NCI-H1092 (cell line): Measurements from ENCODE around the gene TGIF1.
"Not testable (repeated sequence)": the region's sequence is repeated elsewhere in the genome, so short reads cannot be mapped to it uniquely, and the experiment has no call there.

ENCODE experiments used
- DNase-seq: peaks from one replicate; lab custom pipeline; 2025; lab: John Stamatoyannopoulos, UW

TGIF1 gene

GRCh38 chr18:3450012-3450798, at the start of gene TGIF1:
TGIF1 (plus strand) TSS chr18:3450172; CDS start chr18:3450490, 318 bp downstream.
- DNase-seq, result peak; percentile 29

DNA sequence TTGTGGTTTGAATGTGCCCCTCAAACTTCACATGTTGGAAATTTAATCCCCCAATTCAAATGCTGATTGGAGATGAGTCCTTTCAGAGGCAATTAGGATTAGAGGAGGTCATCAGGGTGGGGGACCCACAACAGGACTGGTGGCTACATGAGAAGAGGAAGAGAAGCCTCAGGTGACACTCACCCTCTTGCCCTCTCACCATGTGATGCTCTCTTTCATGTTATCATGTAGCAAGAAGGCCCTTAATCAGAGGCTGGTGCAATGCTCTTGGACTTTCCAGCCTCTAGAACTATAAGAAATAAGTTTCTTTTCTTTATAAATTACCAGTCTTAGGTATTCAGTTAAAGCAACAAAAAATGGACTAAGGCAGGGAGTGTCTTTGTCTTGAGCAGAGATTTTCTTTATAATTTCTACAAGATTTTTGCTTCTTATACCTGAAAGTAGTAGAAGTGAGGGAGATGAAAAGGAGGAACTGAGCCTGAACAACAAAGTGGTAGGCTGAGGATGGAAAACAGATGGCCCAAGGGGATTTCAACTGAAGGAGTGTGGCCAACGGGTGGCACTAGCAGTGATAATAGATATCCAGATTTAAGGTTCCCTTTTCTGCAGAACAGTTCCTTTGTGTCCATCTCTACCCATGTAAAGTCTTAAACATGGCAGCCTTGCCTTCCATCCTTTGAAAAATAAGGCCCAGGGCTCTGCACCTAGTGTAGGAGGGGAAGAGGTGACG, 49.2 kb upstream of the TGIF1 start:
- DNase-seq, result no peak

- DNase-seq, result no peak
Observed at GRCh38 chr18:3401669-3402620, 48.0 kb upstream of the TGIF1 start.

GRCh38 chr18:3402982-3403451, 47.0 kb upstream of the TGIF1 start:
- no peak for DNase-seq

GRCh38 chr18:3405713-3406112, 44.3 kb upstream of the TGIF1 start:
- DNase-seq, result no peak

GRCh38 chr18:3408107-3408506, 41.9 kb upstream of the TGIF1 start:
- no peak for DNase-seq

DNA sequence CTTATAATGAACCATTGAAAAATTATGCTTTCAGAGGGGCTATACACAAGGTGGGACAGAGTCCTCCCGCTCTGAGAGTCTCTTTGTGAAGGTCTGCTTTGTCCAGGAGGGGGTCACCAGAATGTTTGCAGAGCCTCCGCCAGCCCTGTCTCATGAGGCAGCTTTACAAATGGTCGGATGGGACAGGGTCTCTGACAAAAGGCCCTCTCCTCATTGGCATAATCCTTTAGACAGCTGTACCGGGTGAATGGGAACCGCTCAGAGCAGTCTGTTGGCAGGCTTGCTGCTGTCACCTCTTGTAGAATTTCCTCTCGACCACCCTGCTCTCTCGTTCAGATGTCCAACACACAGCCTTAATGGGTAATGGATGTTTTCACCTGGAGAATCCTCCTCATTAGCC, 40.2 kb upstream of the TGIF1 start:
- no peak for DNase-seq

DNA sequence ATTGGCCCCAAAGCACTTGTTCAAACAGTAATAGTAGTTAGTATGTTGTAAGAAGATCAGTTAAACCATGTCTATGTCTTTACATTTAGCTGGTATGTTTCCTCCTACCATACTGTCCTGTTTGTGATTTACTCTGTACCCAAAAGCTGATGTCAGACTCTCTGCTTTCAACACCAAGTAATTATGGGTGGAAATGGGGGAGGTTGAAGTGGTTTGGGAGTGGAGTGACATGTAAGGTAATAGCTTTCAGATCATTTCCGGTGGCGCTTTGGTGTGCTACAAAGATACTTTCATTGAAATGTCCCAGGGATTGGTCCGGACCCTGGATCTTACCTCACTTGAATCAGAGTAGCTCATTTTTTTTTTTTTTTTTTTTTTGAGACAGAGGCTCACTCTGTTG, 39.7 kb upstream of the TGIF1 start:
- DNase-seq, result no peak

GRCh38 chr18:3410876-3411275, 39.1 kb upstream of the TGIF1 start:
- not testable (repeated sequence) for DNase-seq

GRCh38 chr18:3411327-3411726, 38.6 kb upstream of the TGIF1 start:
- no peak for DNase-seq

GRCh38 chr18:3411854-3412268, 38.1 kb upstream of the TGIF1 start:
- DNase-seq, result no peak

- not testable (repeated sequence) for DNase-seq
Observed at GRCh38 chr18:3412528-3412927, 37.4 kb upstream of the TGIF1 start.

GRCh38 chr18:3415110-3415509, 34.9 kb upstream of the TGIF1 start:
- DNase-seq, result no peak

- DNase-seq, result no peak
Observed at GRCh38 chr18:3418083-3418482, 31.9 kb upstream of the TGIF1 start.

- no peak for DNase-seq
Observed at GRCh38 chr18:3420919-3421279, 29.1 kb upstream of the TGIF1 start.

DNA sequence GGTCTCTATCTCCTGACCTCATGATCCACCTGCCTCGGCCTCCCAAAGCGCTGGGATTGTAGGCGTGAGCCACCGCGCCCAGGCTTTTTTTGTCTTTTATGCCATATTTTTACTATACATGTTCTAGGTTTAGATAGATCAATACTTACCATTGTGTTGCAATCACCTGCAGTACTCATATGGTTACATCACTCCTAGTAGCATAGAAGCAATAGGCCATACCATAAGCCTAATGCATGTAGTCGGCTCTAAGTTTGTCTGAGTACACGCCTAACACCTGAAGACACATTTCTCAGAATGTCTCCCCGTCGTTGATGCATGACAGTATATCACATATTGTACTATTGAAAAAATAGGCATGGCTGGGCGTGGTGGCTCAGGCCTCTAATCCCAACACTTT, 27.1 kb upstream of the TGIF1 start:
- DNase-seq, result no peak

GRCh38 chr18:3424280-3424890, 25.6 kb upstream of the TGIF1 start:
- no peak for DNase-seq

GRCh38 chr18:3425030-3425429, 24.9 kb upstream of the TGIF1 start:
- no peak for DNase-seq

DNA sequence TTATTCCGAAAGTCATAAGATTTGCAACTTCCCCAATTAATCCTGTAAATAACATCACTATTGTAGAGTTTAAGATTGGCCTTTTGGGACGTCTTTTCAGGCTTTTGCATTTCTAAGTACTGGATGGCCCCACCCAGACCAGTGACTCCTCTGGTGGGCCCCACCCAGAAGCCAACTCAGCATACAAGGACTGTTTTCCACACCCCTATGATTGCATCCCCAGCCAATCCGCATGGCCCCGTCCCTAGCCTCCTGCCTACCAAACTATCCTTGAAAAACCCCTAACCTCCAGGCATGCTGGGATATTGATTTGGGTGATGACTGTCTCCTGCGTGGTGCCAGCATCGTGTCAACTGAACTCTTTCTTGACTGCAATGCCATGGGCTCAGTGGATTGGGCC, 24.5 kb upstream of the TGIF1 start:
- DNase-seq, result no peak

GRCh38 chr18:3426074-3426473, 23.9 kb upstream of the TGIF1 start:
- DNase-seq, result no peak

DNA sequence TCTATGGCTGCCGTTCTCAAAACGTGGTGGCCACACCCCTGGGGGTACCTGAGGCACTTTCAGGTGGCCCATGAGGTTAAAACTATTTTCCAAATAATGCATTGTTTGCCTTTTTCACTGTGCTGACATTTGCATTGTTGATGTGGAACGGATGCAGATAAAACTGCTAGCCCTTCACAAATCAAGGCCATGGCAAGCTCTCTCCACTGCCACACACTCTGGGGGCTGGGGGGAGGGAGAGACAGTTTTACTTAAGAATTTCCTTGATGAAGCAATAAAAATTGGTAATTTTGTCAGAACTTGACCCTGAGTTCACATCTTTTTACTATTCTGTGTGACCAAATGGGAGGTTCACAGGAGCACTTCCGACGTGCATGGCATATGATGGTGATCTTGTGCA, 22.0 kb upstream of the TGIF1 start:
- no peak for DNase-seq

DNA sequence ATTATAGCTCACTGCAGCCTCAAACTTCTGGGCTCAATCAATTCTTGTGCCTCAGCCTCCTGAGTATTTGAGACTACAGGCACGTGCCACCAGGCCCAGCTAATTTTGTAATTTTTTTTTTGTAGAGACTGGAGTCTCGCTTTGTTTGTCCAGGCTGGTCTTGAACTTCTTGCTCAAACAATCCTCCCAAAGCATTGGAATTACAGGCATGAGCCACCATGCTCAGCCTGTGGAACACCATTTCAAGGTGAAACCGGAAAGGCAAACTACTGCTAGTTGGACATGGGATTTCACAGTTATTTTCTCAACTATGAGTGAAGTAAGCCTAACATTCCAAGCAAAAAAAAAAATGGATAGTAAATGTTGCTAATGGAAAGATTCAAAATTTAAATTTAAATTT, 20.9 kb upstream of the TGIF1 start:
- no peak for DNase-seq
